Pancreas (tissue), 10 donors: ENCODE measurements around the gene C8G. TPM values are rescaled to one million over a fixed set of nuclear protein-coding genes. Genes with fewer than 3 reads are reported as not detected.

Experiments
- ATAC-seq, 4 donors: fragments of 200-7000 bp; cut with Tn5 transposase; one replicate each; pipeline versions ENCODE4 v1.8.0 to v1.9.1; 2020; ENCODE audit warnings: mild to moderate bottlenecking in 4 of 4, moderate library complexity in 4 of 4
- DNase-seq, 6 donors: peaks; one replicate each; pipeline ENCODE4 v3.0.0-alpha.2; 2020
- FAIRE-seq: peaks from 2 replicates; lab custom pipeline; 2012; peaks lifted over from hg19 to GRCh38; lab: Jason Lieb, UNC
- H3K27ac ChIP-seq, 4 donors: fragments of 200-600 bp; sonication (generic); 1 replicate in 3 of 4; 2 replicates in 1 of 4; pipeline versions ENCODE4 v1.5.0 to v1.8.0; 2020
- H3K27me3 ChIP-seq, 4 donors: fragments of 200-600 bp; one replicate each; pipeline ENCODE4 v1.8.0; 2021
- H3K36me3 ChIP-seq, 3 donors: fragments of 200-600 bp; sonication (generic) in 1 of 3; one replicate each; pipeline versions ENCODE4 v1.5.0 to v1.8.0; 2020 to 2021
- H3K4me1 ChIP-seq, 3 donors: fragments of 200-600 bp; one replicate each; pipeline ENCODE4 v1.8.0; 2021
- H3K4me3 ChIP-seq, 4 donors: fragments of 200-600 bp; sonication (generic) in 2 of 4; one replicate each; pipeline versions ENCODE4 v1.5.0 to v1.8.0; 2020 to 2021
- H3K9me3 ChIP-seq, 4 donors: fragments of 200-600 bp; one replicate each; pipeline ENCODE4 v1.8.0; 2021
- WGBS, 2 donors: extraction: QIAGEN DNeasy Blood & Tissue Kit; methylation state at CpG; one replicate each; pipeline ENCODE4 v1.1.7; 2013; 5-methylcytosine and 5-hydroxymethylcytosine counted together
- intact Hi-C, 3 donors: fragments of 100-400 bp; cut with DNase I; formaldehyde crosslinking; loops; one replicate each; pipeline versions ENCODE4 v1.11.1 to v1.14.2; 2022
- polyA plus RNA-seq, 2 donors: library from polyadenylated mRNA; stranded (reverse); fragments of 200-250 nt; gene quantifications; one replicate each; pipeline ENCODE4 v1.2.3, GENCODE V29; 2013
- total RNA-seq, 6 donors: library from RNA; stranded (reverse); fragmentation: NEBNext Ultra II Directional in 4 of 6; extraction: Animal tissue kit (Norgen Biotek cat#: 25700) in 4 of 6; gene quantifications; one replicate each; pipeline versions ENCODE4 v1.2.1 to v1.2.4, GENCODE V29; 2021 to 2023
- TF ChIP-seq, protein P1 (sequence below), 4 donors: fragments of 200-600 bp; sonication (generic) in 3 of 4; IDR thresholded peaks; one replicate each; pipeline versions ENCODE4 v1.5.0 to v1.8.0; 2021; ENCODE audit warnings: antibody characterized with exemption in 4 of 4
- donor health status: healthy with polysubstance abuse.
- donor health status: DM: no; HTN: no; CAD: no; lungs with moderate emphysema.
- donor health status: DM: no; HTN: no; CAD: no.
- donor health status: control.
- donor health status: control.
- donor health status: Bipolar disorder and iron deficiency.
- donor health status: DM: yes; HTN: yes; CAD: no.
- donor health status: DM: no; HTN: no; CAD: no.
- donor health status: DM: no; HTN: no; CAD: no.
- donor health status: DM: yes; HTN: yes; CAD: no.

C8G gene
- total and polyA plus RNA-seq, 8 donors: 0.24 to 5.0 (median 0.84) TPM; not detected in 1

DNA sequence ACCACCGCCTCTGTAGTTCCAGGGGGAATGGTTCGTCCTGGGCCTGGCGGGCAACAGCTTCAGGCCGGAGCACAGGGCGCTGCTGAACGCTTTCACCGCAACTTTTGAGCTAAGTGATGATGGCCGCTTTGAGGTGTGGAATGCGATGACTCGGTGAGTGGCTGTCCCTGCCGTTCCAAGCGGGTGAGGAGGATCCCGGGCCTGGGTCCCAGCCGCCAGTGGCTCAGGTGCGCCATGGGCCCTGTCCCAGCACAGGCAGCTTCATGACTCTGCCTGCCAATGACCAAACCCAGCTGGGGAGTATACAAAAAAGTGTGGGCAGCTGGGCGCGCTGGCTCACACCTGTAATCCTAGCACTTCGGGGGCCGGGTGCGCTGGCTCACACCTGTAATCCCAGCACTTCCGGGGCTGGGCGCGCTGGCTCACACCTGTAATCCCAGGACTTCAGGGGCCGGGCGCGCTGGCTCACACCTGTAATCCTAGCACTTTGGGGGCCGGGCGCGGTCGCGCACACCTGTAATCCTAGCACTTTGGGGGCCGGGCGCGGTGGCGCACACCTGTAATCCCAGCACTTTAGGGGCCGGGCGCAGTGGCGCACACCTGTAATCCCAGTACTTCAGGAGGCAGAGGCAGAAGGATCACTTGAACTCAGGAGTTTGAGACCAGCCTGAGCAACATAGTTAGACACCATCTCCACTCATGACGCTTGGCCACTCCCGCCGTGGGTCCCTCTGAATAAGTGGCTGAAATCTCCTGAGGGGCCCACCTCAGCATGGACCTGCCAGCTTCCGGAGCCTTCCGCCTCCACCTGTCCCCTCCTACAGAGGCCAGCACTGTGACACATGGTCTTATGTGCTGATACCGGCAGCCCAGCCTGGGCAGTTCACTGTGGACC, 8.1 kb downstream of the C8G start:
- H3K4me1 ChIP-seq: peaks cover 0 to 17% (median 0%) of the 10 kb centered on the region in 3 donors
- no peaks in the 10 kb centered on the region for H3K27me3 ChIP-seq
- TF ChIP-seq, protein P1, sequence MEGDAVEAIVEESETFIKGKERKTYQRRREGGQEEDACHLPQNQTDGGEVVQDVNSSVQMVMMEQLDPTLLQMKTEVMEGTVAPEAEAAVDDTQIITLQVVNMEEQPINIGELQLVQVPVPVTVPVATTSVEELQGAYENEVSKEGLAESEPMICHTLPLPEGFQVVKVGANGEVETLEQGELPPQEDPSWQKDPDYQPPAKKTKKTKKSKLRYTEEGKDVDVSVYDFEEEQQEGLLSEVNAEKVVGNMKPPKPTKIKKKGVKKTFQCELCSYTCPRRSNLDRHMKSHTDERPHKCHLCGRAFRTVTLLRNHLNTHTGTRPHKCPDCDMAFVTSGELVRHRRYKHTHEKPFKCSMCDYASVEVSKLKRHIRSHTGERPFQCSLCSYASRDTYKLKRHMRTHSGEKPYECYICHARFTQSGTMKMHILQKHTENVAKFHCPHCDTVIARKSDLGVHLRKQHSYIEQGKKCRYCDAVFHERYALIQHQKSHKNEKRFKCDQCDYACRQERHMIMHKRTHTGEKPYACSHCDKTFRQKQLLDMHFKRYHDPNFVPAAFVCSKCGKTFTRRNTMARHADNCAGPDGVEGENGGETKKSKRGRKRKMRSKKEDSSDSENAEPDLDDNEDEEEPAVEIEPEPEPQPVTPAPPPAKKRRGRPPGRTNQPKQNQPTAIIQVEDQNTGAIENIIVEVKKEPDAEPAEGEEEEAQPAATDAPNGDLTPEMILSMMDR (IDR thresholded peaks at IDR 0.05): no peak
- peak overlapping the region in 1 of 4 donors; percentile 42 for H3K27ac ChIP-seq
- DNase-seq (peak in 1 of 6 donors; percentile 39), ATAC-seq (no peak), FAIRE-seq (no peak)
- no peaks in the 10 kb centered on the region for H3K9me3 ChIP-seq
- 90 to 92% methylated on average over 44 of the region's 44 CpGs for WGBS, 2 donors
- H3K36me3 ChIP-seq: no peaks in the 10 kb centered on the region
- intact Hi-C loops: loop anchor here in 1 of 3 donors (10.0 kb wide), 1 partner anchor 72 kb away; the partner anchor contains the start of gene ABCA2
- H3K4me3 ChIP-seq: no peak overlapping the region

DNA sequence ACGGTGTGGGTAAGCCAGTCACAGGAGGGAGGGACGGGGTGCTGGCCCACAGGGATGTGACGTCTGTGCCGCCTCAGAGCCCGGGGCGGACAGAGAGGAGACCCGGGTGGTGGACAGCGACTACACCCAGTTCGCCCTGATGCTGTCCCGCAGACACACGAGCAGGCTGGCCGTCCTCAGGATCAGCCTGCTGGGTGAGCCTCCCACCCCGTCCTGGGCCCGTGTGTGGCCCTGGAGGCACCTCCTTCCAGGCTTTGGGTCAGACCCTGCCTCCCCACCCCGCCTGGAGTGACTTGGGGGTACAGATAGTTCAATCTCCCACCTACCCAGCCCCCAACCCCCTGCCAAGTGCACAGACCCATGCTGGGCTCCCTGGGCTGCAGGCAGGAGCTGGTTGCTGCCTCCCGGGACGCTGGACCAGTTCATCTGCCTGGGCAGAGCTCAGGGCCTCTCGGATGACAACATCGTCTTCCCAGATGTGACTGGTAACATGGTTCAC, 8.8 kb downstream of the C8G start:
- TF ChIP-seq, protein P1 (IDR thresholded peaks at IDR 0.05): no peak
- no peaks in the 10 kb centered on the region for H3K9me3 ChIP-seq
- intact Hi-C loops: loop anchor here in 1 of 3 donors (10.0 kb wide), 1 partner anchor 71 kb away; the partner anchor contains the start of gene ABCA2
- peaks cover 0 to 14% (median 0%) of the 10 kb centered on the region in 3 donors for H3K4me1 ChIP-seq
- WGBS, 2 donors: 79 to 92% methylated on average over 19 of the region's 19 CpGs
- no peaks in the 10 kb centered on the region for H3K36me3 ChIP-seq
- H3K27ac ChIP-seq: no peak overlapping the region
- no peak for FAIRE-seq
- no peak overlapping the region for H3K4me3 ChIP-seq
- H3K27me3 ChIP-seq: no peaks in the 10 kb centered on the region
- no peak for ATAC-seq
- peak in 2 of 6 donors; percentile 26 to 76 for DNase-seq

DNA sequence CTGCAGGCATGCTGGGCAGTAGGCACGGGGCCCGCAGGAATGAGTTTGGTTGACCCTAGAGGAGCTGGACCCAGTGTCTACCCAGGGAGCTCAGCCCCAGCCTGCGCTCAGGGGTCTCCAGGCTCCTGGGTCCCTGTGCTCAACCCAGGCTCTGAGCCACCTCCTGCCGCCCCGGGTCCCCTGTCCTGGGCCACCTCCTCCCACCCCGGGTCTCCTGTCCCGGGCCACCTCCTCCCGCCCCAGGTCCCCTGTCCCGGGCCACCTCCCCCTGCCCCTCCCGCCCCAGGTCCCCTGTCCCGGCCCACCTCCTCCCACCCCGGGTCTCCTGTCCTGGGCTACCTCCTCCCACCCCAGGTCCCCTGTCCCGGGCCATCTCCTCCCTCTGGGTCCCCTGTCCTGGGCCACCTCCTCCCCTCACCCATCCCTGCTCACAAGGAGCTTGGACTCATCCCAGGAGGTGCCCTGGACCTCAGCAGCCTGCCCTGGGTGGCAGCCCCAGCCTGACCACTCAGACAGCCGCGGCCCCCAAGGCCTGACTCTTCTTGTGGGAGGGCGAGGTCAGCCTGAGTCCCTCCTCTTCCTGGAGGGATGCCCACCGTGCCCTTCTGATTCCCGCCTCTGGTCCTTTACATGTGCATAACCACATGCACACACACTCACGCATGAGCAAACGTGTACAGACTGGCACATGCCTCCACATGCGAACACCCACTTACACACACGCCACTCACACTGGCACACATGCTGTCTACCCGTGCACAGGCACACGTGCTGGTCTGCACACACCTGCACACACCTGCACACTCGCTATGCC, 9.4 kb downstream of the C8G start:
- Histone ChIP-seq H3K36me3 (no peaks in the 10 kb centered on the region), H3K9me3 (no peaks in the 10 kb centered on the region), H3K4me3 (no peak overlapping the region), H3K27me3 (no peaks in the 10 kb centered on the region), H3K27ac (no peak overlapping the region), H3K4me1 (peaks cover 0 to 9% (median 0%) of the 10 kb centered on the region in 3 donors)
- FAIRE-seq: no peak
- no peak for ATAC-seq
- peak in 2 of 6 donors; percentile 36 to 76 for DNase-seq
- WGBS, 2 donors: 85 to 86% methylated on average over 22 to 25 of the region's 25 CpGs
- TF ChIP-seq, protein P1 (IDR thresholded peaks at IDR 0.05): no peak
- intact Hi-C loops: loop anchor here in 1 of 3 donors (10.0 kb wide), 1 partner anchor 70 kb away; the partner anchor contains the start of gene ABCA2

DNA sequence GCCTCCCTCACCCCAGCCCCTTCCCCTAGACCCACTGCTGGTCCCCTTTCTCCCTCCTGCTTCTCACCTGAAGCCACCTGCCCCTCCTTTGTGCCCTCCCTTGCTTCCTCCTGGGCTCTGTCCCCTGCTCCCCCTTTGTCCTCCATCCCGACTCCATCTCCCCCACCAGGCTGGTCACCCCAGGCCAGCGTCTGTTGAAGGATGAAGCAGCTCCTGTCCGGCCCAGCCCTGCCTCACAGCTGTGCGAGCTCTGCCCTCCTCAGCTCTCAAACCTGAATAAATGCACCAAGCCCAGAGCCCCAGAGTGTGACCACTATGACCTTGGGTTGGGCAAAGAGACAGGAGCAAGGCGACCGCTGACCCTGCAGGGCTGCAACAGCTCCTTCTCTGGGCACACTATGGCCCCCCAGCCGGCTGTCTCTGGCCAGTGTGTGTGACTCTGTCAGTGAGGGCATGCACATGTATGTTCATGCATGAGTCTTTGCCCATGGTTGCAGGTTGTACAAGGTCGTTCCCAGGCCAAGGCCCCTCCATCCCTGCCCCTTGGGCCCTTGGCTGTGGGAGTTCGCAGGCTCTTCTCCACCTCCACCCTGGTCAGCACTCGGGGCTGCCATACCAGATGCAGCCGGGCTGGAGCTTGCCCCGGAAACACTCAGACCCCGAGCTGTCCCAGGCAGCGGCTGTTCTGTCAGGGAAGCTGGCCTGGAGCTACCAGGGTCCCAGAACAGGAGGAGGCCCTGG, 10.3 kb downstream of the C8G start:
- FAIRE-seq (no peak), ATAC-seq (no peak), DNase-seq (peak in 2 of 6 donors; percentile 11 to 66)
- Histone ChIP-seq H3K36me3 (no peaks in the 10 kb centered on the region), H3K9me3 (no peaks in the 10 kb centered on the region), H3K27me3 (no peaks in the 10 kb centered on the region), H3K4me3 (no peak overlapping the region), H3K4me1 (peaks cover 0 to 6% (median 0%) of the 10 kb centered on the region in 3 donors), H3K27ac (no peak overlapping the region)
- intact Hi-C loops: loop anchor here in 1 of 3 donors (10.0 kb wide), 1 partner anchor 69 kb away; the partner anchor contains the start of gene ABCA2
- 82 to 90% methylated on average over 14 of the region's 14 CpGs for WGBS, 2 donors
- TF ChIP-seq, protein P1 (IDR thresholded peaks at IDR 0.05): no peak
